ENCODE measurements around the gene RAB33B. TPM values are rescaled to one million over a fixed set of nuclear protein-coding genes. Genes with fewer than 3 reads are reported as not detected.

Gene RAB33B
- total RNA-seq, 1 donor from 2014 or later: 10.3 TPM

DNA sequence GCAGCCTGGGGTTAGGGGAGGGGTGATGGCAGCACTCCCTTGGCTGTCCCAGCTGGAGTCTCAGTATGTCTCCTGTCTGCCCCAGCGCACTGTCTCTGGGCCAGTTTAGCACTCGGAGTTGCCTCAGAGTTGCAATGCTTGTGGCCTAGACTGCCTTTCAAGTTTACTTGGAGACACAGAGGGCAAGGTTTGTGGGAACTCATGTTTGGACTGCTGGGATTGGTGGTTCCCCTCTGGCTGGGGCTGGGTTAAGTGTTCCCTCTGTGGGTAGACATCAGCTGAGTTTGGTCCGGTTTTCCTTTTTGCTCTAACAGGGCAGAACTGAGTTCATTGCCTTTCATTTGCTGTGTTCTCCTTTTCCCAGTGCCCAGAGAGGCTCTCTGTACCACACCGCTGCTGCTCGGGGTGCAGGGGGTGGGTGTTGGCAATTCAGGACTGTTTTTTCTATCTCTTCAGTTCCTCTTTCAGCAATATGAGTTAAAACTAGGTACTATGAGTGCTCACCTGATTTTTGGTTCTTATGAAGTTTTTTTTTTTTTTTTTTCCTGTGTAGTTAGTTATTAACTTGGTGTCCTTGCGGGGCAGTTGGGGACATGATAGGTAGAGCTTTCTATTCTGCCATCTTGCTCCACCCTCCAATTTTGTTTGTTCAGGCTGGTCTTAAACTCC lies 17.2 kb downstream of the RAB33B start:
- Mint-ChIP-seq H3K36me3 (ENCODE audit: unreplicated experiment) (peaks cover 39% of the 10 kb centered on the region), H3K27ac (ENCODE audit: unreplicated experiment) (no peak overlapping the region), H3K27me3 (ENCODE audit: unreplicated experiment) (no peaks in the 10 kb centered on the region), H3K9me3 (ENCODE audit: unreplicated experiment) (peaks cover 22% of the 10 kb centered on the region), H3K4me1 (ENCODE audit: unreplicated experiment) (peaks cover 1% of the 10 kb centered on the region), H3K4me3 (ENCODE audit: unreplicated experiment) (no peak overlapping the region)
- no peak for DNase-seq (ENCODE audit: extremely low spot score, unreplicated experiment)
- TF ChIP-seq, protein P1, sequence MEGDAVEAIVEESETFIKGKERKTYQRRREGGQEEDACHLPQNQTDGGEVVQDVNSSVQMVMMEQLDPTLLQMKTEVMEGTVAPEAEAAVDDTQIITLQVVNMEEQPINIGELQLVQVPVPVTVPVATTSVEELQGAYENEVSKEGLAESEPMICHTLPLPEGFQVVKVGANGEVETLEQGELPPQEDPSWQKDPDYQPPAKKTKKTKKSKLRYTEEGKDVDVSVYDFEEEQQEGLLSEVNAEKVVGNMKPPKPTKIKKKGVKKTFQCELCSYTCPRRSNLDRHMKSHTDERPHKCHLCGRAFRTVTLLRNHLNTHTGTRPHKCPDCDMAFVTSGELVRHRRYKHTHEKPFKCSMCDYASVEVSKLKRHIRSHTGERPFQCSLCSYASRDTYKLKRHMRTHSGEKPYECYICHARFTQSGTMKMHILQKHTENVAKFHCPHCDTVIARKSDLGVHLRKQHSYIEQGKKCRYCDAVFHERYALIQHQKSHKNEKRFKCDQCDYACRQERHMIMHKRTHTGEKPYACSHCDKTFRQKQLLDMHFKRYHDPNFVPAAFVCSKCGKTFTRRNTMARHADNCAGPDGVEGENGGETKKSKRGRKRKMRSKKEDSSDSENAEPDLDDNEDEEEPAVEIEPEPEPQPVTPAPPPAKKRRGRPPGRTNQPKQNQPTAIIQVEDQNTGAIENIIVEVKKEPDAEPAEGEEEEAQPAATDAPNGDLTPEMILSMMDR (IDR thresholded peaks at IDR 0.05): no peak

DNA sequence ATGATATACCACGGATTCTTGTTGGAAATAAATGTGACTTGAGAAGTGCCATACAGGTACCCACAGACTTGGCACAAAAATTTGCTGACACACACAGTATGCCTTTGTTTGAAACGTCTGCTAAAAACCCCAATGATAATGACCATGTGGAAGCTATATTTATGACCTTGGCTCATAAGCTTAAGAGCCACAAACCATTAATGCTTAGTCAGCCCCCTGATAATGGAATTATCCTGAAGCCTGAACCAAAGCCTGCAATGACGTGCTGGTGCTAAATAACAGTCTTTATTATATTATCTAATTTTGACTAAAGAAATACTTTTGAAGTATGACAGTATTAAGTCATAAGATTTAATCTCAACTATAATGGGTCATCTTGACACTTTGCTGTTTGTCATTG lies 18.9 kb downstream of the RAB33B start:
- no peak for DNase-seq (ENCODE audit: extremely low spot score, unreplicated experiment)
- TF ChIP-seq, protein P1 (IDR thresholded peaks at IDR 0.05): no peak
- Mint-ChIP-seq H3K9me3 (ENCODE audit: unreplicated experiment) (peaks cover 22% of the 10 kb centered on the region), H3K4me1 (ENCODE audit: unreplicated experiment) (peaks cover 13% of the 10 kb centered on the region), H3K4me3 (ENCODE audit: unreplicated experiment) (no peak overlapping the region), H3K27me3 (ENCODE audit: unreplicated experiment) (no peaks in the 10 kb centered on the region), H3K36me3 (ENCODE audit: unreplicated experiment) (peaks cover 39% of the 10 kb centered on the region), H3K27ac (ENCODE audit: unreplicated experiment) (no peak overlapping the region)

DNA sequence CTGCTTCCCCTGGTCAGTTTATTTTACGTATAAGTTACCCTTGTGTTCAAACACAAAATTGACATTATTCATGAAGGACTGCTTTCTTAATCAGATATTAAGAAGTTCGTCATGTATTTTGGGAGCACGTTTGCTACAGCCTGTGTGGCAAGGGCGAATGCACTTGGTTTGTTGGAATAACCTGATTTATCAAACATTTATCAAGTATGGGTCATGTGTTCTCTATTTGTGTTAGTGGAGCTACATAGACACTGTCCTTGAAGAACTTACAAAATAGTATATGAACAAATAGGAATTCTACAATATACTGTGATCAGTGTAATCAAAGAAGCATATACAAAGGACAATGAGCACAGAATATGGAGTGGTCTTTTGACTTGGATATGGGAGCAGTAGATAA lies 22.4 kb downstream of the RAB33B start:
- H3K27ac Mint-ChIP-seq (ENCODE audit: unreplicated experiment): no peak overlapping the region
- no peak overlapping the region for H3K4me3 Mint-ChIP-seq (ENCODE audit: unreplicated experiment)
- H3K36me3 Mint-ChIP-seq (ENCODE audit: unreplicated experiment): peaks cover 21% of the 10 kb centered on the region
- no peaks in the 10 kb centered on the region for H3K27me3 Mint-ChIP-seq (ENCODE audit: unreplicated experiment)
- TF ChIP-seq, protein P1 (IDR thresholded peaks at IDR 0.05): no peak
- DNase-seq (ENCODE audit: extremely low spot score, unreplicated experiment): no peak
- peaks cover 25% of the 10 kb centered on the region for H3K4me1 Mint-ChIP-seq (ENCODE audit: unreplicated experiment)
- H3K9me3 Mint-ChIP-seq (ENCODE audit: unreplicated experiment): peaks cover 8% of the 10 kb centered on the region

DNA sequence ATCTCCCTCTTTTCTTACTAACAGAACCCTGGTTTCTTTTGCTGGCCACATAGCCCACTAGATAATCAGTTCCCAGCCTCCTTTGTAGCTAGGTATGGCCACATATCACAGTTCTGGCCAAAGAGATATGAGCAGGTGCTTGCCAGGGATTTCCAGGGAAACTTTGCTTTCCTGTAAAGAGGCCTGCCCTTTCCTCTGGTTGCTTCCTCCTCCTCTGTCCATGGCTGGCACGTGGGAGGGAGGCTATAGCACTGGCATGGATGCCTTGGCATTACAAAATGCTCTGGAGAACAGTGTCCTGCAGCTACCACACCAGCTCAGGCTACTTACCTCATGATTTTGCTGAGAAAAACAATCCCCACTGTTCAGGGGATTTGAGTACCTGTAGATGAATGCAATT lies 27.5 kb downstream of the RAB33B start:
- H3K36me3 Mint-ChIP-seq (ENCODE audit: unreplicated experiment): no peaks in the 10 kb centered on the region
- no peak for DNase-seq (ENCODE audit: extremely low spot score, unreplicated experiment)
- no peak overlapping the region for H3K4me3 Mint-ChIP-seq (ENCODE audit: unreplicated experiment)
- peaks cover 25% of the 10 kb centered on the region for H3K4me1 Mint-ChIP-seq (ENCODE audit: unreplicated experiment)
- H3K27ac Mint-ChIP-seq (ENCODE audit: unreplicated experiment): no peak overlapping the region
- H3K27me3 Mint-ChIP-seq (ENCODE audit: unreplicated experiment): no peaks in the 10 kb centered on the region
- TF ChIP-seq, protein P1 (IDR thresholded peaks at IDR 0.05): no peak
- H3K9me3 Mint-ChIP-seq (ENCODE audit: unreplicated experiment): no peaks in the 10 kb centered on the region

DNA sequence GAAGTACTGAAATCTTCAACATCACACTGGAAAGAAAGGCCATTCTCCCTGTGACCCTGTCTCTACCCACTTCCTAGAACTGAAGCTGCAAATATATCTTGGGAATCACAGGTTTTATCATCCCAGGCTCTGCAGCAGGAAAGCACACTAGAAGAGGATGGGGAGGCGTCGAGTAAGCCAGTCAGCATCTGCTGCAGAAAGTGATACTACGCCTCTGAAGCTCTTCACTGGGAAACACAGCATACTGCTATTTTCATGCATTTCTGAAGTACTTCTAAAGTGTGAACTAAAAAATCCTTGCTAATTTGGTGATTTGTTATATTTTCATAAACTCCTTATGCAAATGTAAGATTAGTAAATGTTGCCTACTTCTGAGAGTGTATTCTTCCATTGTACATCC lies 29.1 kb downstream of the RAB33B start:
- DNase-seq (ENCODE audit: extremely low spot score, unreplicated experiment): no peak

More for the DNA sequence above, 29.1 kb downstream of the RAB33B start:
- Mint-ChIP-seq H3K4me3 (ENCODE audit: unreplicated experiment) (no peak overlapping the region), H3K27ac (ENCODE audit: unreplicated experiment) (no peak overlapping the region), H3K27me3 (ENCODE audit: unreplicated experiment) (no peaks in the 10 kb centered on the region), H3K36me3 (ENCODE audit: unreplicated experiment) (no peaks in the 10 kb centered on the region), H3K4me1 (ENCODE audit: unreplicated experiment) (peaks cover 25% of the 10 kb centered on the region), H3K9me3 (ENCODE audit: unreplicated experiment) (no peaks in the 10 kb centered on the region)
- TF ChIP-seq, protein P1 (IDR thresholded peaks at IDR 0.05): no peak
